SK-MEL-5 (cell line): ENCODE measurements around the gene MUC2. TPM values are rescaled to one million over a fixed set of nuclear protein-coding genes. Genes with fewer than 3 reads are reported as not detected.

Source experiments
- DNase-seq: peaks from one replicate; pipeline ENCODE4 v3.0.0-alpha.2; 2016; ENCODE audit warnings: low read depth, low spot score
- in situ Hi-C: cut with HindIII; loops from 2 replicates; pipeline ENCODE4 v1.10.0; 2016; ENCODE audit warnings: low sequenced_read_pairs, high pct_unique_total_duplicates, low pct_unique_long_range_greater_than_20kb
- total RNA-seq: library from RNA; depleted of rRNA; stranded (reverse); fragments of >200 nt; shearing (Covaris generic); gene quantifications from 2 replicates; pipeline ENCODE4 v1.2.3, GENCODE V29; 2014

MUC2 gene
- total RNA-seq, 1 experiment from 2014 or later: not detected

DNA sequence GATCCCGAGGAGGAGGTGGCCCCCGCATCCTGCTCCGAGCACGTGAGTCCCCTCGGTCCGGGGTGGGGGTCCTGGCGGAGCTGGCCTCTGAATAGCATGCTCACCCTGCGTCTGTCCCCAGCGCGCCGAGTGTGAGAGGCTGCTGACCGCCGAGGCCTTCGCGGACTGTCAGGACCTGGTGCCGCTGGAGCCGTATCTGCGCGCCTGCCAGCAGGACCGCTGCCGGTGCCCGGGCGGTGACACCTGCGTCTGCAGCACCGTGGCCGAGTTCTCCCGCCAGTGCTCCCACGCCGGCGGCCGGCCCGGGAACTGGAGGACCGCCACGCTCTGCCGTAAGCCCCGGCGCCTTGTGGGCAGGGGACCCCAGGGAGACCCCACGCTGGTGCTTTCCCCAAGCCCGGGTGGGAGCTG, 3.5 kb downstream of the MUC2 start:
- in situ Hi-C loops: no loop called here
- no peak for DNase-seq

- in situ Hi-C loops: no loop called here
- no peak for DNase-seq
Measured at GRCh38 chr11:1081601-1082311, 7.1 kb downstream of the MUC2 start.

DNA sequence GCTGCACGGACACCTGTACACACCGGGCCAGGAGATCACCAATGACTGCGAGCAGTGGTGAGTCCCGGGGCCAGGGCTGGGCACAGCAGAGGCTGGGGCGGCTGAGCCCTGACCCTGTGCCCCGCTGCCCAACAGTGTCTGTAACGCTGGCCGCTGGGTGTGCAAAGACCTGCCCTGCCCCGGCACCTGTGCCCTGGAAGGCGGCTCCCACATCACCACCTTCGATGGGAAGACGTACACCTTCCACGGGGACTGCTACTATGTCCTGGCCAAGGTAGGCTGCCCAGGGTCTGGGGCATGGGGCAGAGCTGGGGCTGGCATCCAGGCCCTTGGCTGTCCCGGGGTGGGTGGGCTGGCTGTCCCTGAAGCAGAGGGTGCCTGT, 7.7 kb downstream of the MUC2 start:
- no peak for DNase-seq
- in situ Hi-C loops: no loop called here

DNA sequence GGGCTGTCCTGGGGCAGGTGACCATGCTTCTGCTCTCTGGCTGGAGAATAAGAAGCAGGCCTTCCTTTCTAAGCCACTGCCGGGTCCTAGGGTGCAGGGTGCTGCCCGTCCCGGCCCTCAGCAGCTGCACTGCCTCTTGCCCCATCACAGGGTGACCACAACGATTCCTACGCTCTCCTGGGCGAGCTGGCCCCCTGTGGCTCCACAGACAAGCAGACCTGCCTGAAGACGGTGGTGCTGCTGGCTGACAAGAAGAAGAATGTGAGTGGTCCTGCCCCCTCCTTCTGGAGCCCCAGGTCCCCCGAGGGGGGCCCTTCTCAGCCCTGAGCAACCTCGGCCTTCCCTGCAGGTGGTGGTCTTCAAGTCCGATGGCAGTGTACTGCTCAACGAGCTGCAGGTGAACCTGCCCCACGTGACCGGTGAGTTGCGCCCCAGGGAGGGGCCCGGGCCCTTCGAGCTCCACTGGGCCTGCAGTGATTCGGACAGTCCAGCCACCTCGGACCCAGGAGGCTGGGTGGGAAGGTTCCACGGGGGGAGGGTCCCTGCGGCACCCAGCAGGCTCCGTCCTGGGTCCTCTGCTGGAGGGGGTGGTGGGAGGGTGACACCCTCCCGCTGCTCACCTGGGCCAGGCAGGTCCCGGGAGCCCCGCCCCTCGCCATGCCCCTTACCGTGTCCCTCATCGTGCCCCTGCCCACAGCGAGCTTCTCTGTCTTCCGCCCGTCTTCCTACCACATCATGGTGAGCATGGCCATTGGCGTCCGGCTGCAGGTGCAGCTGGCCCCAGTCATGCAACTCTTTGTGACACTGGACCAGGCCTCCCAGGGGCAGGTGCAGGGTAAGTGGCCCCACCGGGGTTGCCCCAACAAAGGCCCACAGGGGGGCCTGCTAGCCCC, 8.3 kb downstream of the MUC2 start:
- no peak for DNase-seq
- in situ Hi-C loops: no loop called here

- in situ Hi-C loops: no loop called here
- DNase-seq: no peak
Measured at GRCh38 chr11:1083621-1084551, 9.2 kb downstream of the MUC2 start.

GRCh38 chr11:1084561-1085439, 10.1 kb downstream of the MUC2 start:
- DNase-seq: no peak
- in situ Hi-C loops: no loop called here

DNA sequence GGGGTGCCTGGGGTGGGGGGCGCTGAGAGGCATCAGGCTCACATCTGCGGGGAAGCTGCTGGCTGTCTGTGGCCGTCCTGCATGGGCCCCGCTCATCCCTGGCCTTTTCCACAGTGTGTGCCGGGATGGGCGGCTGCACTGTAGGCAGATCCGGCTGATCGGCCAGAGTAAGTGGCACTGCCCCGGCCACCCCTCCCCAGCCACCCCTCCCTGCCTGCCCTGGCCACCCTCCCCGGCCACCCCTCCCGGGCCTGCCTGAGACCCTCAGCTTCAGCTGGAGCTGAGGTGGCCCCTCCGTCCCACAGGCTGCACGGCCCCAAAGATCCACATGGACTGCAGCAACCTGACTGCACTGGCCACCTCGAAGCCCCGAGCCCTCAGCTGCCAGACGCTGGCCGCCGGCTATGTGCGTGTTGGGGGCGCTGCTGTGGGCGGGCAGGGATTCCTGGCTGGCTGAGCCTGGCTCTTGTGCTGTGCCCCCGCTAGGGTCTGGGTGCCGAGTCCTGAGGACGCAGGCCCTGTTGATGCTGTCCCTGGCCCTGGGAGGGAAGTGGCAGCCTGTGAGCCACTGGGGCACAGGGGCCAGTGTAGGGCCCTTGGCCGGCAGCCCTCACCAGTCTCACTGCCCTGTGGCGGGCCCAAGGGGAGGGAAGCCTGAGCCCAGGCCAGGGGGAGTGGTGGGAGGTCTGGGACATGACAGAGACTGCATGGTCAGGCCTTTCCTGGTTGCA, 10.9 kb downstream of the MUC2 start:
- DNase-seq: no peak
- in situ Hi-C loops: no loop called here

- in situ Hi-C loops: no loop called here
- no peak for DNase-seq
Measured at GRCh38 chr11:1086171-1087102, 11.8 kb downstream of the MUC2 start.

DNA sequence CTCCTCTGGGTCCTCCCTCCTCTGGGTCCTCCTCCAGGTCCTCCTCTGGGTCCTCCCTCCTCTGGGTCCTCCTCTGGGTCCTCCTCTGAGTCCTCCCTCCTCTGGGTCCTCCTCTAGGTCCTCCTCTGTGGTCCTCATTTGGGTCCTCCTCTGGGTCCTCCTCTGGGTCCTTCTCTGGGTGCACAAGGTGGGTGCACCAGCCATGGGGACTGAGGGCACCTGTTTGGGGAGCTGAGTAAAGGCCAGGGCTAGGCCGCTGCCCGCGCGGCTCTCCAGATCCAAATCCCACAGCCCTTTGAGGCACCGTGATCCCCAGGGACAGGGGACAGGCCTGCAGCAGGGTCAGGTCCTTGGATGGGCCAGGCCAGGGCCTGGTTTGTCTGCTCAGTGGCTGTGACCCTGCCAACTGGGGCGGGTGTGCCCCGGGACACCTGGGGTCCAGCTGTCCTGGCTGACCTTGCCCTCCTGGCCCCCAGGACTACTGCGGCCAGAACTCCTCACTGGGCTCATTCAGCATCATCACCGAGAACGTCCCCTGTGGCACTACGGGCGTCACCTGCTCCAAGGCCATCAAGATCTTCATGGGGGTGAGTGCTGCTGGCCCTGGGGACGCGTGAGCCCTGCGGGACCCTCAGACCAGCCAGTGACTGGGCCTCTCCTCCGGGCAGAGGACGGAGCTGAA, 12.7 kb downstream of the MUC2 start:
- no peak for DNase-seq
- in situ Hi-C loops: no loop called here

DNA sequence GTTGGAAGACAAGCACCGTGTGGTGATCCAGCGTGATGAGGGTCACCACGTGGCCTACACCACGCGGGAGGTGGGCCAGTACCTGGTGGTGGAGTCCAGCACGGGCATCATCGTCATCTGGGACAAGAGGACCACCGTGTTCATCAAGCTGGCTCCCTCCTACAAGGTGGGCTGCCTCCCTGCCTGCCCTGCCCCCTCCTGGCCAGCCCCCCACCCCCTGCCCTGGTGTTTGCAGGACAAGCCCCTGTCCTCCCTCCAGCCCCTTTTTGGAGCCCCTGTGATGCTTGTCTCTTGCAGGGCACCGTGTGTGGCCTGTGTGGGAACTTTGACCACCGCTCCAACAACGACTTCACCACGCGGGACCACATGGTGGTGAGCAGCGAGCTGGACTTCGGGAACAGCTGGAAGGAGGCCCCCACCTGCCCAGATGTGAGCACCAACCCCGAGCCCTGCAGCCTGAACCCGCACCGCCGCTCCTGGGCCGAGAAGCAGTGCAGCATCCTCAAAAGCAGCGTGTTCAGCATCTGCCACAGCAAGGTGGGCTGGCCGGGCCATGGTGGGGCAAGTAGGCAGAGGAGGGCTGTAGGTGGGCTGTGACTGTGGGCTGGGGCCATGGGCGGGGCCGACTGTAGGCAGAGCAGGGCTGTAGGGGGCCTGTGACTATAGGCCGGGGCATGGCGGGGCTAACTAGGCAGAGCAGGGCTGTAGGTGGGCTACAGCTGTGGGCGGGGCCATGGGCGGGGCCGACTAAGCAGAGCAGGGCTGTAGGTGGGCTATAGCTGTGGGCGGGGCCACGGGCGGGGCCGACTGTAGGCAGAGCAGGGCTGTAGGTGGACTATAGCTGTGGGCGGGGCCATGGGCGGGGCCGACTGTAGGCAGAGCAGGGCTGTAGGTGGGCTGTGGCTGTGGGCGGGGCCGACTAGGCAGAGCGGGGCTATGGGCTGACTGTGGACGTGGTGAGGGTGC, 13.6 kb downstream of the MUC2 start:
- in situ Hi-C loops: no loop called here

DNA sequence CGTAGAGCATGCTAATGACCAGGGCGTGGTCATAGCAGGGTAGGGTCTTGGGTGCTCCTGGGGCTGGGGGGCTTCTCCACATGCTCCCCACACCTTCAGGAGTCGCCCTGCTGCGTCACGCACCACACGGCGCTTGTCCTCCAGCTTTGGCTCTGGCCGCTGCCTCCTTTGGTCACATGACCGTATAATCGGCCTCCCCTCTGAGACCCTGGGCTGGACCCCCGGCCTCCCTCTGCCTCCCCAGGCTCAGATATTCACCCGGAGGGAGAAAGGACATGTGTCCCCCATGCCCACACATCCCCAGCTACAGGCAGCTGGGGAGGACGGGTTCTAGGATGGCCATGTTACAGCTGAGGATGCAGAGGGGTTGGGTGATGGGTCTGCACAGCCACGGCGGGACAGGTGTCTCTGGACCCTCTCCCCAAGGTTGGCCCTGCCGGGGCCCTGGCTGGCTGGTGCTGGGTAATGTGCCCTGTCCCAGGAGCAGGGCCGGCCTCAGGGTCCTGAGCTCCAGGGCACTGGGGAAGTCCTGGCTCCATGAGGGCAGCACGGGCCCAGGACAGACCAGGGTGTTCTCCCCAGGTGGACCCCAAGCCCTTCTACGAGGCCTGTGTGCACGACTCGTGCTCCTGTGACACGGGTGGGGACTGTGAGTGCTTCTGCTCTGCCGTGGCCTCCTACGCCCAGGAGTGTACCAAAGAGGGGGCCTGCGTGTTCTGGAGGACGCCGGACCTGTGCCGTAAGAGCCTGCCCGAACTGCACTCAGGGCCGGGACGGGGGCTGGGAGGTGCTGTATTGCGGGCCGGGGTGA, 14.5 kb downstream of the MUC2 start:
- no peak for DNase-seq
- in situ Hi-C loops: no loop called here

More for the DNA sequence above, 13.6 kb downstream of the MUC2 start:
- no peak for DNase-seq

DNA sequence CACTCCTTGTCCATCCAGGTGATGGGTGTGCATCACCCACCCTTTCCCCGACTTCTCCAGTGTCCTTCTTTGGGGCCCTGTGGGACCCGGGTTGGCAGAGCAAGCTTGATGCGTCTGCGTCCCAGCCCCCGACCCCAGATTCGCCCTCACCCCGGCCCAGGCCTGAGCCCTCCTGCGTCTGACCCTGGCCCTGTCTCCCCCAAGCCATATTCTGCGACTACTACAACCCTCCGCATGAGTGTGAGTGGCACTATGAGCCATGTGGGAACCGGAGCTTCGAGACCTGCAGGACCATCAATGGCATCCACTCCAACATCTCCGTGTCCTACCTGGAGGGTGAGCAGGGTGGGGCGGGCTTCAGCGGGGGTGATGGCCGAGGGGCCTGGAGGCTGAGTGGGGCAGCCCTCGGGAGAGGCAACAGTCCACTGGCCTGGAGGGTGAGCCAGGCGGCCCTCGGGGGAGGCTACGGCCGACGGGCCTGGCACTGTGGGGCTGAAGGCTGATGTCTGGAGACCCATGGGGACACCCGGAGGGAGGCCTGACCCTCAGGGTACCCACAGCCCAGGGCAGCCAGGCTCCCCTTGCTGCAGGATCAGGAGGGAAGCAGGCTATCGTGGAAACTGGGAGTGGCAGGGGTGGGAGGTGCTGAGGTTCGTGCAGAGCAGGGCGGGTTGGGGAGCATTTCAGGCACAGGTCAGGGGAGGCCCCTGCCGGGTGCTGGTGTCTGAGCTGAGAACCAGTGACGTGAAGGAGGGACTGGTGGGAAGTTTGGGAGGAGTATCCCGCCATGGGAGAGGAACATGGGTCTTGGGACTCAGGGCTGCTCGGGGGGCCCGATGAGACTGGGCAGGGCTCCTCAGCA, 15.3 kb downstream of the MUC2 start:
- in situ Hi-C loops: no loop called here

More for the DNA sequence above, 15.3 kb downstream of the MUC2 start:
- no peak for DNase-seq
